Measurements from ENCODE around the gene LRRC8A.

GRCh38 chr9:128845186-128845931 lies 36.6 kb upstream of the LRRC8A start:
- 0 out of 2 replicates have a peak, but pooled peaks have one; percentile 3 for TF ChIP-seq CTCF (conservative IDR thresholded peaks at IDR 0.05; ENCODE audit: low read depth, low read length)
- TF ChIP-seq MAZ (IDR thresholded peaks at IDR 0.05; ENCODE audit: borderline replicate concordance, low read depth, low read length) = no peak
- TF ChIP-seq USF2 (IDR thresholded peaks at IDR 0.05; ENCODE audit: low read depth, low read length) = no peak
- no peak for TF ChIP-seq CHD1 (IDR thresholded peaks at IDR 0.05; ENCODE audit: low read depth, low read length)
- TF ChIP-seq RAD21 (IDR thresholded peaks at IDR 0.05; ENCODE audit: low read length) = no peak
- no peak for TF ChIP-seq FOS (IDR thresholded peaks at IDR 0.05; ENCODE audit: low read depth, low read length)
